HepG2 (cell line): ENCODE data around the gene ANKAR.

Experiments
- CTCF ChIP-seq: sonication (generic); formaldehyde crosslinking; IDR thresholded peaks from 2 replicates; pipeline ENCODE4 v1.5.0; 2020; ENCODE audit warnings: mild to moderate bottlenecking, missing genetic modification reagents, moderate library complexity
- HBP1 ChIP-seq: IDR thresholded peaks from 2 replicates; pipeline ENCODE4 v1.6.1; 2016; ENCODE audit warnings: low read depth, control low read depth
- JUN ChIP-seq: sonication (generic); formaldehyde crosslinking; IDR thresholded peaks from 2 replicates; pipeline ENCODE4 v1.4.0; 2020; ENCODE audit warnings: mild to moderate bottlenecking, missing genetic modification reagents
- POLR2AphosphoS5 ChIP-seq: IDR thresholded peaks from 2 replicates; pipeline ENCODE4 v1.6.1; 2012; ENCODE audit warnings: low read depth, low read length
- TBL1XR1 ChIP-seq: fragments of 150-350 bp; IDR thresholded peaks from 2 replicates; pipeline ENCODE4 v1.6.1; 2014; ENCODE audit warnings: borderline replicate concordance, low read length; ENCODE audit not compliant: partially characterized antibody
- TEAD3 ChIP-seq: optimal IDR thresholded peaks from 2 replicates; pipeline ENCODE3; 2016; ENCODE audit warnings: borderline replicate concordance
- USF2 ChIP-seq, 2 experiments: sonication (generic) in 1 of 2; formaldehyde crosslinking in 1 of 2; IDR thresholded peaks; 2 replicates each; pipeline versions ENCODE4 v1.5.1 to v1.6.1; 2011 to 2020; ENCODE audit warnings: borderline replicate concordance in 1 of 2, low read depth in 1 of 2, low read length in 1 of 2, mild to moderate bottlenecking in 1 of 2, missing genetic modification reagents in 1 of 2, moderate library complexity in 1 of 2
- YEATS4 ChIP-seq: sonication (generic); formaldehyde crosslinking; IDR thresholded peaks from 2 replicates; pipeline ENCODE4 v1.4.0; 2020; ENCODE audit warnings: missing genetic modification reagents, borderline replicate concordance
- ZNF513 ChIP-seq: sonication (generic); formaldehyde crosslinking; conservative IDR thresholded peaks from 2 replicates; pipeline ENCODE4 v1.5.0; 2020; ENCODE audit warnings: missing genetic modification reagents
- ZNF839 ChIP-seq: sonication (generic); formaldehyde crosslinking; IDR thresholded peaks from 2 replicates; pipeline ENCODE4 v1.4.0; 2020; ENCODE audit warnings: missing genetic modification reagents, mild to moderate bottlenecking, borderline replicate concordance

- TF ChIP-seq TEAD3 (CRISPR knock-in tag) (no peak), CTCF (CRISPR knock-in tag) (no peak), USF2 (IDR thresholded peaks at IDR 0.05; ENCODE audit: low read depth, low read length) (no peak), USF2 (CRISPR knock-in tag; IDR thresholded peaks at IDR 0.05; ENCODE audit: borderline replicate concordance) (no peak), JUN (no peak), ZNF839 (CRISPR knock-in tag) (no peak), POLR2AphosphoS5 (no peak), ZNF513 (CRISPR knock-in tag) (no peak), YEATS4 (CRISPR knock-in tag) (no peak), HBP1 (CRISPR knock-in tag) (no peak), TBL1XR1 (no peak)
Observed at GRCh38 chr2:189661957-189662321, 12.5 kb upstream of the ANKAR start.
